GM12878 (cell line): ENCODE measurements around the gene PNPLA8. TPM values are rescaled to one million over a fixed set of nuclear protein-coding genes. Genes with fewer than 3 reads are reported as not detected.

ENCODE experiments used
- ATAC-seq: fragments of 200-7000 bp; cut with Tn5 transposase; 3 replicates; pipeline ENCODE4 v1.9.1; 2020; ENCODE audit warnings: mild to moderate bottlenecking, moderate library complexity
- BruUV-seq: library from RNA; stranded (reverse); fragments of 400-500 nt; replicated peaks from 2 replicates; lab custom pipeline; 2021; lab: Mats Ljungman, UMichigan
- CTCF ChIA-PET: fragments of 300-600 bp; sonication (Branson Sonifier 250); formaldehyde crosslinking; extraction: SDS; loops from one replicate; lab custom pipeline; 2021; ENCODE audit warnings: inconsistent platforms; lab: Yijun Ruan, JAX
- POLR2A ChIA-PET: fragments of 350-600 bp; formaldehyde crosslinking; extraction: SDS; loops from one replicate; lab custom pipeline; 2021; ENCODE audit warnings: inconsistent platforms; lab: Charles Lee
- RAD21 ChIA-PET: fragments of 300-600 bp; sonication (Branson Sonifier 250); formaldehyde crosslinking; loops from one replicate; lab custom pipeline; 2023; ENCODE audit warnings: antibody characterized with exemption; ENCODE audit not compliant: unreplicated experiment; lab: Charles Lee
- SMC1A ChIA-PET: fragments of 300-600 bp; sonication (Branson Sonifier 250); formaldehyde crosslinking; loops from one replicate; lab custom pipeline; 2023; ENCODE audit not compliant: unreplicated experiment, uncharacterized antibody; lab: Charles Lee
- DNase-seq: peaks from one replicate; pipeline ENCODE4 v3.0.0-alpha.2; 2011; ENCODE audit warnings: low read depth, low spot score
- FAIRE-seq: peaks from 3 replicates; lab custom pipeline; 2011; peaks lifted over from hg19 to GRCh38; lab: Jason Lieb, UNC
- H2AFZ ChIP-seq: 2 replicates; pipeline ENCODE4 v1.6.0; 2011; ENCODE audit warnings: low read depth, low read length, control low read depth; ENCODE audit not compliant: control insufficient read depth
- H3K27ac ChIP-seq: 2 replicates; pipeline ENCODE4 v1.5.1; 2011; ENCODE audit warnings: control low read depth; ENCODE audit not compliant: control insufficient read depth, insufficient read depth
- H3K27me3 ChIP-seq, 2 experiments: replicated peaks in 1 of 2; 2 replicates each; pipeline versions ENCODE4 v1.6.0 to v1.6.1; 2011; ENCODE audit warnings: low read length in 1 of 2; ENCODE audit not compliant: control insufficient read depth in 2 of 2, insufficient read depth in 2 of 2
- H3K36me3 ChIP-seq, 2 experiments: 2 replicates each; pipeline ENCODE4 v1.5.1; 2011; ENCODE audit warnings: low read length in 1 of 2; ENCODE audit not compliant: control insufficient read depth in 2 of 2, insufficient read depth in 2 of 2
- H3K4me1 ChIP-seq: 2 replicates; pipeline ENCODE4 v1.6.1; 2011; ENCODE audit warnings: mild to moderate bottlenecking, low read length, moderate library complexity, mixed read lengths; ENCODE audit not compliant: control insufficient read depth, insufficient read depth
- H3K4me2 ChIP-seq: 2 replicates; pipeline ENCODE4 v1.6.0; 2011; ENCODE audit warnings: control low read depth; ENCODE audit not compliant: control insufficient read depth, insufficient read depth
- H3K4me3 ChIP-seq: fragments of 200-600 bp; sonication (generic); 2 replicates; pipeline ENCODE4 v1.5.1; 2016
- H3K79me2 ChIP-seq: 2 replicates; pipeline ENCODE4 v1.6.0; 2011; ENCODE audit warnings: low read length; ENCODE audit not compliant: control insufficient read depth, insufficient read depth
- H3K9ac ChIP-seq: 2 replicates; pipeline ENCODE4 v1.8.0; 2011; ENCODE audit warnings: low read length, control low read depth, mixed read lengths; ENCODE audit not compliant: control insufficient read depth, insufficient read depth
- H3K9me3 ChIP-seq: replicated peaks from 3 replicates; pipeline ENCODE4 v1.5.1; 2011; ENCODE audit warnings: mild to moderate bottlenecking, low read length; ENCODE audit not compliant: control insufficient read depth, insufficient read depth
- H4K20me1 ChIP-seq: 2 replicates; pipeline ENCODE4 v1.6.0; 2011; ENCODE audit not compliant: control insufficient read depth, insufficient read depth
- CHD1 ChIP-seq: IDR thresholded peaks from 2 replicates; pipeline ENCODE4 v1.6.1; 2012; ENCODE audit warnings: low read depth, low read length, improper control_type of control experiment
- CHD2 ChIP-seq: IDR thresholded peaks from 2 replicates; pipeline ENCODE4 v1.6.1; 2011; ENCODE audit warnings: low read depth, low read length, improper control_type of control experiment, borderline replicate concordance
- ETV6 ChIP-seq, 2 experiments: fragments of 450-650 bp in 1 of 2; IDR thresholded peaks in 1 of 2; conservative IDR thresholded peaks in 1 of 2; 2 replicates each; pipeline ENCODE4 v1.6.1; 2014; ENCODE audit warnings: antibody characterized with exemption in 1 of 2, borderline replicate concordance in 1 of 2, low read depth in 1 of 2, mild to moderate bottlenecking in 1 of 2, moderate library complexity in 1 of 2
- FOXK2 ChIP-seq: fragments of 450-650 bp; IDR thresholded peaks from 2 replicates; pipeline ENCODE4 v1.6.1; 2017; ENCODE audit warnings: mild to moderate bottlenecking, moderate library complexity
- IKZF1 ChIP-seq: fragments of 450-650 bp; conservative IDR thresholded peaks from 2 replicates; pipeline ENCODE4 v1.6.1; 2017; ENCODE audit warnings: antibody characterized with exemption, mild to moderate bottlenecking
- KAT2A ChIP-seq: conservative IDR thresholded peaks from 2 replicates; pipeline ENCODE4 v1.6.1; 2011; ENCODE audit warnings: low read depth, low read length; ENCODE audit not compliant: control insufficient read depth
- NFXL1 ChIP-seq: fragments of 450-650 bp; IDR thresholded peaks from 2 replicates; pipeline ENCODE4 v1.6.1; 2017; ENCODE audit warnings: antibody characterized with exemption, mild to moderate bottlenecking, borderline replicate concordance
- NFYA ChIP-seq: IDR thresholded peaks from 2 replicates; pipeline ENCODE4 v1.6.1; 2011; ENCODE audit warnings: low read depth, mild to moderate bottlenecking, low read length, improper control_type of control experiment, borderline replicate concordance
- NR2C2 ChIP-seq: IDR thresholded peaks from 2 replicates; pipeline ENCODE4 v1.6.1; 2011; ENCODE audit warnings: borderline replicate concordance, low read depth; ENCODE audit not compliant: control insufficient read depth, insufficient read length
- NR2F1 ChIP-seq: fragments of 450-650 bp; conservative IDR thresholded peaks from 2 replicates; pipeline ENCODE4 v1.6.1; 2017; ENCODE audit warnings: mild to moderate bottlenecking
- RFX5 ChIP-seq: IDR thresholded peaks from 2 replicates; pipeline ENCODE4 v1.6.1; 2011; ENCODE audit warnings: low read depth, low read length, improper control_type of control experiment
- SMC3 ChIP-seq: IDR thresholded peaks from 2 replicates; pipeline ENCODE4 v1.6.1; 2011; ENCODE audit warnings: low read length, improper control_type of control experiment, borderline replicate concordance
- SRF ChIP-seq, 2 experiments: IDR thresholded peaks; 2 replicates each; pipeline ENCODE4 v1.6.1; 2011; ENCODE audit warnings: low read depth in 2 of 2, low read length in 2 of 2, mild to moderate bottlenecking in 1 of 2, moderate library complexity in 1 of 2
- STAT1 ChIP-seq: fragments of 450-650 bp; conservative IDR thresholded peaks from 2 replicates; pipeline ENCODE4 v1.6.1; 2014; ENCODE audit warnings: antibody characterized with exemption, mild to moderate bottlenecking
- WGBS: methylation state at CpG from one replicate; pipeline ENCODE4 v1.1.6; 2016; ENCODE audit warnings: low lambda C conversion rate; ENCODE audit not compliant: insufficient replicate concordance, insufficient coverage; ENCODE audit errors: missing lambda C conversion rate; 5-methylcytosine and 5-hydroxymethylcytosine counted together
- in situ Hi-C: fragments of 300-500 bp; cut with MboI; formaldehyde crosslinking; loops from 9 replicates; pipeline ENCODE4 v1.14.3; 2018; ENCODE audit warnings: mixed read lengths
- intact Hi-C: fragments of 100-400 bp; cut with micrococcal nuclease; formaldehyde crosslinking; loops from one replicate; pipeline ENCODE4 v1.14.2; 2022; ENCODE audit not compliant: unreplicated experiment
- polyA plus RNA-seq, 11 experiments: library from polyadenylated mRNA; depleted of rRNA in 4 of 11; unstranded in 6 of 11; stranded (reverse) in 5 of 11; fragments of >200 nt; fragmentation: Nextera tagmentation in 4 of 11; fragmentation: Illumina TruSeq in 1 of 11; extraction: Ambion mirVana in 4 of 11; extraction: Trizol in 1 of 11; gene quantifications; 1 replicate in 1 of 11; 2 replicates in 10 of 11; pipeline versions ENCODE4 v1.2.1 to v1.2.3, GENCODE V29; 2011 to 2016; ENCODE audit warnings: inconsistent platforms in 2 of 11, missing spikeins in 2 of 11, low read depth in 1 of 11
- total RNA-seq, 4 experiments: library from RNA; depleted of rRNA in 3 of 4; stranded (reverse); fragments of >200 nt in 3 of 4; fragmentation: Illumina TruSeq in 1 of 4; extraction: Trizol in 1 of 4; gene quantifications; 2 replicates each; pipeline versions ENCODE4 v1.2.1 to v1.2.3, GENCODE V29; 2013 to 2021
- TF ChIP-seq, protein P1 (sequence below): fragments of 450-650 bp; formaldehyde crosslinking; IDR thresholded peaks from 2 replicates; pipeline ENCODE4 v1.4.0; 2022; ENCODE audit warnings: mild to moderate bottlenecking, moderate library complexity
- TF ChIP-seq, protein P2 (sequence below): IDR thresholded peaks from 2 replicates; pipeline ENCODE4 v1.6.1; 2011; ENCODE audit warnings: mild to moderate bottlenecking, low read depth, low read length, moderate library complexity; ENCODE audit not compliant: insufficient replicate concordance
- TF ChIP-seq, protein P3 (sequence below): IDR thresholded peaks from 2 replicates; pipeline ENCODE4 v1.6.1; 2012; ENCODE audit warnings: low read depth, low read length, improper control_type of control experiment

PNPLA8 gene
- total and polyA plus RNA-seq, 10 of the 15 experiments (the other 5 are each of a cell fraction or from before 2014, with no cell fraction given): 8.0 to 16.3 (median 12.2) TPM

DNA sequence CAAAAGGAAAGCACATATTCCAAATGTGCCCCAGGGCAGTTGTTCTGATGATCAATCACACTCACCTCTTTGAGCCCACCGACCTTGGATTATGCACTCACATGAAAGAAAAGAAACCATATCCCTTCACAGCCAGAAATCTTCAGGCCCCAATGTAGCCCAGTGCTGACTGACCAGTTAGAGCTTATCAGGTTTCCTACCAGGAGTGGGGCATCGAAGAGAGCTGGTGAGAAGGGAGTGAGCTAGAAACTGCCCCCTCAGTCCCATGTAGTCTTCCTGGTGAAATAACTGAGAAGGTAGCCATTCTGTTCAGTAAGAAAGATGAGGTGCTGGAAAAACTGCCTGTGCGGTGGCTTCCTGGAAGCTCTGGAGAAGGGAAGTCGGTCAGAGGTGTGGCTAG lies 101.9 kb downstream of the PNPLA8 start:
- no peaks in the 10 kb centered on the region for H3K79me2 ChIP-seq
- BruUV-seq: no TSS peak
- no peak for ATAC-seq
- ChIA-PET SMC1A (interaction anchor here (0.7 to 1.2 kb wide), 2 partner anchors 15 to 21 kb away, joined by 3 read pairs; no protein-coding TSS in a partner anchor), POLR2A (no interaction called here), CTCF (interaction anchor here (1.1 kb wide), 1 partner anchor 243 kb away, joined by 4 read pairs; no protein-coding TSS in a partner anchor), RAD21 (interaction anchor here (1.0 kb wide), 1 partner anchor 10 kb away, joined by 3 read pairs; no protein-coding TSS in a partner anchor)
- H3K9me3 ChIP-seq: no peaks in the 10 kb centered on the region
- H4K20me1 ChIP-seq: no peaks in the 10 kb centered on the region
- no peak for FAIRE-seq
- H2AFZ ChIP-seq: no peak overlapping the region
- no peaks in the 10 kb centered on the region for H3K36me3 ChIP-seq
- H3K4me2 ChIP-seq: no peak overlapping the region
- H3K4me3 ChIP-seq: no peak overlapping the region
- no peaks in the 10 kb centered on the region for H3K4me1 ChIP-seq
- intact Hi-C loops (no loop called here), in situ Hi-C loops (no loop called here)
- no peak overlapping the region for H3K9ac ChIP-seq
- no peak overlapping the region for H3K27ac ChIP-seq
- no peak for DNase-seq
- no peaks in the 10 kb centered on the region; a peak in 1 of 4 replicates for H3K27me3 ChIP-seq
- WGBS: 53% methylated on average over 4 of the region's 4 CpGs
- TF ChIP-seq CHD2 (no peak), KAT2A (no peak), RFX5 (no peak), NR2C2 (no peak), IKZF1 (no peak), FOXK2 (no peak), SMC3 (no peak), NR2F1 (no peak), NFXL1 (no peak), NFYA (no peak), STAT1 (no peak), CHD1 (no peak), SRF (IDR thresholded peaks at IDR 0.05; ENCODE audit: low read depth in 2 of 2, low read length in 2 of 2) (no peak), ETV6 (conservative IDR thresholded peaks at IDR 0.05 in 1 of 2, IDR thresholded peaks at IDR 0.05 in 1 of 2; ENCODE audit: borderline replicate concordance in 1 of 2, low read depth in 1 of 2) (no peak)
- TF ChIP-seq, protein P1, sequence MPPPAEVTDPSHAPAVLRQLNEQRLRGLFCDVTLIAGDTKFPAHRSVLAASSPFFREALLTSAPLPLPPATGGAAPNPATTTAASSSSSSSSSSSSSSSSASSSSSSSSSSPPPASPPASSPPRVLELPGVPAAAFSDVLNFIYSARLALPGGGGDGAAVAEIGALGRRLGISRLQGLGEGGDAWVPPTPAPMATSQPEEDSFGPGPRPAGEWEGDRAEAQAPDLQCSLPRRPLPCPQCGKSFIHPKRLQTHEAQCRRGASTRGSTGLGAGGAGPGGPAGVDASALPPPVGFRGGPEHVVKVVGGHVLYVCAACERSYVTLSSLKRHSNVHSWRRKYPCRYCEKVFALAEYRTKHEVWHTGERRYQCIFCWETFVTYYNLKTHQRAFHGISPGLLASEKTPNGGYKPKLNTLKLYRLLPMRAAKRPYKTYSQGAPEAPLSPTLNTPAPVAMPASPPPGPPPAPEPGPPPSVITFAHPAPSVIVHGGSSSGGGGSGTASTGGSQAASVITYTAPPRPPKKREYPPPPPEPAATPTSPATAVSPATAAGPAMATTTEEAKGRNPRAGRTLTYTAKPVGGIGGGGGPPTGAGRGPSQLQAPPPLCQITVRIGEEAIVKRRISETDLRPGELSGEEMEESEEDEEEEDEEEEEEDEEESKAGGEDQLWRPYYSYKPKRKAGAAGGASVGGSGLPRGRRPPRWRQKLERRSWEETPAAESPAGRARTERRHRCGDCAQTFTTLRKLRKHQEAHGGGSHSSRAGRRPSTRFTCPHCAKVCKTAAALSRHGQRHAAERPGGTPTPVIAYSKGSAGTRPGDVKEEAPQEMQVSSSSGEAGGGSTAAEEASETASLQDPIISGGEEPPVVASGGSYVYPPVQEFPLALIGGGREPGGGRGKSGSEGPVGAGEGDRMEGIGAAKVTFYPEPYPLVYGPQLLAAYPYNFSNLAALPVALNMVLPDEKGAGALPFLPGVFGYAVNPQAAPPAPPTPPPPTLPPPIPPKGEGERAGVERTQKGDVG (CRISPR knock-in tag): no peak
- TF ChIP-seq, protein P2, sequence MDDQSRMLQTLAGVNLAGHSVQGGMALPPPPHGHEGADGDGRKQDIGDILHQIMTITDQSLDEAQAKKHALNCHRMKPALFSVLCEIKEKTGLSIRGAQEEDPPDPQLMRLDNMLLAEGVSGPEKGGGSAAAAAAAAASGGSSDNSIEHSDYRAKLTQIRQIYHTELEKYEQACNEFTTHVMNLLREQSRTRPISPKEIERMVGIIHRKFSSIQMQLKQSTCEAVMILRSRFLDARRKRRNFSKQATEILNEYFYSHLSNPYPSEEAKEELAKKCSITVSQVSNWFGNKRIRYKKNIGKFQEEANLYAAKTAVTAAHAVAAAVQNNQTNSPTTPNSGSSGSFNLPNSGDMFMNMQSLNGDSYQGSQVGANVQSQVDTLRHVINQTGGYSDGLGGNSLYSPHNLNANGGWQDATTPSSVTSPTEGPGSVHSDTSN: no peak
- TF ChIP-seq, protein P3, sequence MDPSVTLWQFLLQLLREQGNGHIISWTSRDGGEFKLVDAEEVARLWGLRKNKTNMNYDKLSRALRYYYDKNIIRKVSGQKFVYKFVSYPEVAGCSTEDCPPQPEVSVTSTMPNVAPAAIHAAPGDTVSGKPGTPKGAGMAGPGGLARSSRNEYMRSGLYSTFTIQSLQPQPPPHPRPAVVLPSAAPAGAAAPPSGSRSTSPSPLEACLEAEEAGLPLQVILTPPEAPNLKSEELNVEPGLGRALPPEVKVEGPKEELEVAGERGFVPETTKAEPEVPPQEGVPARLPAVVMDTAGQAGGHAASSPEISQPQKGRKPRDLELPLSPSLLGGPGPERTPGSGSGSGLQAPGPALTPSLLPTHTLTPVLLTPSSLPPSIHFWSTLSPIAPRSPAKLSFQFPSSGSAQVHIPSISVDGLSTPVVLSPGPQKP: no peak
